HG03460 (cell line): ENCODE measurements around the gene MYO1D.

ENCODE experiments used
- ATAC-seq: cut with Tn5 transposase; IDR thresholded peaks from one replicate; pipeline ENCODE4 v1.9.1; 2021; ENCODE audit not compliant: unreplicated experiment

Gene MYO1D

GRCh38 chr17:32859857-32860525, 16.9 kb downstream of the MYO1D start:
- ATAC-seq: no peak

DNA sequence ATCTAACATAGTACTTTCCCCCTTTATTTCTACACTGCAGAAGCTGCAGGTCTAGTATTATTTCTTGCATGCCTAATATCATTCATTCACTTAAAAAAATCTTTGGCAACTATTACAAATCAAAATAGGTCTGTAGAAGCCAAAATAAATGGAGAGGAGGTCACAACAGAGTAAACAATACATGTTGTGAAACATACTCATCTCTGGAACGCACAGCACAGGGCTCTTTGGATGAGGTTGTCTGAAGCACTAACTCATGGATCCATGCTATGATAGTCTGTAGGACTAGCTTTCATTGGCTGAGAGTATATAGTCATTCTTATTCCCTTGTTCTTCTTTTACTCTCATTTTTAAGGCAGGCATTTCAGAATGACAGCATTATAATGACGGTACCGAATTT, 21.3 kb downstream of the MYO1D start:
- no peak for ATAC-seq

DNA sequence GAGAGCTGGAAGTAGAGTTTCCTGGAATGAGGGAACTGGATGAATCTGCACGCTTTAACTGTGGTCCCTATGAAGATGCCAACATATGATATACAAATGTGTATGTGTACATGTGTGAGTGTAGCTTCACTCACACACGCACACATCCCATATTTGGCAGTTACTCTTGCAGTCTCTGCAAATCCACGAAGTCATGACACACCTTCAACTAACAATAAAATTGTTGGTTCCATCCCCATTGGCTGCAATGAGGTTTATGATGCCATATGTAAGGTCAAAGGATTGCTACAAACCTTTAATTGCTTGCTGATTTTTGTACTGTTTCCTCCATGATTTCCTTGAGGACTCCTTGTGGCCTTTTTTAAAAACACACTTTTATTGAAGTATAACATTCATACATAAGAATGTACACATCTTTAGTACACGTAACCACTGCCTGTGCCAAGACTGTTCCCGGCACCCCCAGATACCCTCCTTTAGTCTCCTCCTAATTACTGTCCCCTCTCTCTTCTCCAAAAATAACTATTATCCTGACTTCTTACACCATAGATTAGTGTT, 22.0 kb downstream of the MYO1D start:
- ATAC-seq: no peak

DNA sequence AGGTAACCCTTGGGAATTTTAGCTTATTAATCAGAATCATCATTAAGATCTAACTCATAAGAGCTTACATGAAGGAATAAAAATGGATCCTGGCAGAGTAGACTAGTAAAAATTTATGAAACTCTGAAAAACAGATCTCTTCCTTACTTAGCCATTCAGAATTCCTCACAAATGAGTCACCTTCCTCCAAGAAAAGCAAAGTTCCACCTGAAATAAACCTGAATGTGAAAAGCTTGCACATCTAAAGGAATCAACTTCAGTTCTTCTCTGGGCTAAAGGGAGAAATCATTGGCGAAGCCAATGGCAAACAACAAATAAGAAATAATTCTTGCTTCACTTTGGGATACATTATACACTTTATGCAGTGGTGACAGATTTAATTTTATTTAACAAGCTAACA, 22.7 kb downstream of the MYO1D start:
- ATAC-seq: no peak

DNA sequence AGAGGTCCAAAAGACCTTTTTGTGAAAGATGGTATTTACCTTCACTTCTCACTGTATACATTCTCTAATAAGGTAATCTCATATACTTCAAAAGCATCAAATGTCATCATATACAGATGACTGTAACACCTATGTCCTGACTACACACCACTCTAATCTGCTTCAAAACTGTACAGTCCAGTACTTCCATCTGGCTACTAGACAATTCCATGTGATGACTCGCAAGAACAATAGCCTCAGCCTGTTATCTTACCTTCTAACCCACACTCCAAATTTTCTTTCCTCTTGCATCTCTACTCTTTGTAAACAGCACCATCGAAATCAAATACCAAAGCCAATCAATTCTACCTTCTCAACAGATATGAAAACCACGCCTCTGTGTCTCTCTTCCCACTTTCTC, 24.1 kb downstream of the MYO1D start:
- ATAC-seq: no peak

GRCh38 chr17:32849879-32850278, 27.0 kb downstream of the MYO1D start:
- no peak for ATAC-seq

DNA sequence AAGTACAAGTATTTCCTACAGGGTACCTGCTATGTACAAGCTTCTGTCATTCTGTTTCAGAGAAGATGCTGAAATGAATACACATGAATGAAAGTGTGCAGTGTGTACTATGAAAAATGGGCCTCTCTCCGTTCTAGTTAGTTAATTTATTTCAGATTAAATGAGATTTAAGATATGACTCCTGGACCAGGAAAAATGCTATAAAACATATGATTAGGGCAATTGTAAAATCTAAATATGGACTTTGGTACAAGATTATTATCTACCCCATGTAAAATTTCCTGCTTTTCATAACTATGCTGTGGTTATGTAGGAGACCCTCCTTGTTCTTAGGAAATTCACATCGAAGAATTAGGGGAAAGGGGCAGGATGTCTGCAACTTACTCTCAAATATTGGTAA, 28.9 kb downstream of the MYO1D start:
- no peak for ATAC-seq

- no peak for ATAC-seq
These were observed 30.8 kb downstream of the MYO1D start for GRCh38 chr17:32846143-32846542.

GRCh38 chr17:32840241-32840640, 36.7 kb downstream of the MYO1D start:
- ATAC-seq: no peak

- ATAC-seq: no peak
These were observed 40.4 kb downstream of the MYO1D start for GRCh38 chr17:32836527-32836926.

DNA sequence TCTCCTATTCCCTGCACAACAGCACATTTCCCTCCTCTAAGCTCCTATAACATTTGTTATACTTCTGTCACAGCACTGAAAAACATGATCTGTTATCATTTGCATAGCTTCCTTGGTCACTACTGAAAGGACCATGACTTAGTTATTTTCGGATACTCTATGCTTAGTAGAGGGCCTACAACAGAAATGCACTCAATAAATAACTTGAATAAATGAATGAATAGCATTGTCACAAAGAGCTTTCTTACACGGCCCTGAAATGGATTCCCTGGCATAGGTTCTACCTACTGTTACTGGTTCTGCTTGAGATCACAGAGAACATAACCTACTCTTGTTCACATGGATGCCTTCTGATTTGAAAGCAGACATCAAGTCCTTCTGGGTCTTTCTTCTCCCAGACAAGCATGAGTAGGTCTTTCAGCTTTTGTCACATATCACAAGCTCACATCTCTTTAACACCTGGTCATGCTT, 41.6 kb downstream of the MYO1D start:
- ATAC-seq: peak; percentile 69

DNA sequence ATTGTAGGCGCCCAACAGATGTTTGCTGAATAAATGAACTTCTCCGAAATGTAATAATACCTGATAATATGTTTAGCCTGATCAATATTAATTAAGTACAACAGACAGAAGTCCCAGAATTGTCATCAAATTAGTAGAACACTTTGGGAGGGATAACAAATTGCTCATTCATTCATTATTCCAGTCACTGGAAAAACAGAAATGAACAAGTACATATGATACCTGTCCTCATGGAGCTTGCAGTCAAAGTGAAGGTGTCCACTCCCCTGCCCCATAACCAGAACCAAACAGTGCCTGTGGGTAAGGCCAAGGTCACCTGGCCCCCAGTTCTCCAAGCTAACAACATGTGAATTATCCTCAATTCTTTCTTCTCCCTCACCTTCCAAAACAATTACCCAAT, 42.8 kb downstream of the MYO1D start:
- ATAC-seq: no peak

DNA sequence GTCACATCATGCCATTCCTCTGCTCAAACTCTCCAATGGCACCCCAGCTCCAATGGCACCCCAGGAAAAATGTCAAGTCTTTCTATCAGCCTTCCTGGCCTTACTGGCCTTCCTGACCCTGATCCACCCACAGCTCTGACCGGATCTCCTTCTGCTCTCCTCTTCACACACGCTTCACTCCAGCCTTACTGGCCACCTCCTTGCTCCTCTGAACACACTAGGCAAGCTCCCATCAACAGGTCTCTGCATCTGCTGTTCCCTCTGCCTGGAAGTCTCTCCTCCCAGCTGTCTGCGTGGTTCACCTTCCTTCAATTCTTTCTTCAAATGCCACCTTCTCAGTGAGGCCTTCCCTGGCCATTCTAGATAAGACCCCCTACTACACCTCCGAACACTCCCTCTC, 43.4 kb downstream of the MYO1D start:
- ATAC-seq: no peak

DNA sequence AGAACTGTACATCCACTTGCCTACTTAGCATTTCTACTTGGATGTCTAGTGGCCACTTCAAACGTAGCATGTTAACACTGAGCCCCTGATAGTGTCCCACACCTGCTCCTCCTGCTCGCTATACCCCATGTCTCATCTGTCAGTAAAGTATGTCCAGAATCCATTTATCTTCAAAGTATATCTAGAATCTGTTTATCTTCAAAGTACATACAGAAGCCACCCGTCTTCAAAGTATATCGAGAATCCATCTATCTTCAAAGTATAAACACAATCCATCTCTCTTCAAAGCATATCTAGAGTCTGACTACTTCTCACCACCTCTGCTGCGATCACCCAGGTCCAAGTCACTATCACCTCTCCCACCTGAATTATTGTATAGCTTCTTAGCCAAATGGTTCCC, 43.8 kb downstream of the MYO1D start:
- no peak for ATAC-seq

DNA sequence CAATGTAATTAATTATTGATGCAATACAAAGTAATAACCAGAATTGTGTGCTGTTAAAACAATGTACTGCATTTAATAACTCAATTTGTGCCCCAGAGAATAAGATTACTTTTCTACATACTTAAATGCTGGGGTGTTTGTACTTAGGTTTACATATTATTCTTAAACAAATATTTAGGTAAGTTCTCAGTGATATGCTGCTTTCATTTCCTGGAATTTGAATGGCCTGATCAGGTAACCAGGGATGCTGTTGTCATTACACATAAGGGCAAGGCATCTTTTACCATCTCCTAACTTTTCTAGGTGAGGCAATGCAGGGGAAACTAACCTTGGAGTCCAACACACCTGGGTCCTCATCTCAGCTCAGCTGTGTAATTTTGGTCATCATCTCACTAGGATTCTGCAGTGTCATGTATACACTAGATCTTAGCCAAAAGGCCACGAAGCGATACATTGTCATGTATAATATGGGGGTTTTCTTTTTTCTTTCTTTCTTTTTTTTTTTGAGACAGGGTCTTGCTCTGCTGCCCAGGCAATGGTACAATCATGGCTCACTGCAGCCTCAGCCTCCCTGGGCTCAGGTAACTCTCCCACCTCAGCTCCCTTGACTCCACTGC, 45.2 kb downstream of the MYO1D start:
- no peak for ATAC-seq

- no peak for ATAC-seq
These were observed 45.7 kb downstream of the MYO1D start for GRCh38 chr17:32831223-32831622.

DNA sequence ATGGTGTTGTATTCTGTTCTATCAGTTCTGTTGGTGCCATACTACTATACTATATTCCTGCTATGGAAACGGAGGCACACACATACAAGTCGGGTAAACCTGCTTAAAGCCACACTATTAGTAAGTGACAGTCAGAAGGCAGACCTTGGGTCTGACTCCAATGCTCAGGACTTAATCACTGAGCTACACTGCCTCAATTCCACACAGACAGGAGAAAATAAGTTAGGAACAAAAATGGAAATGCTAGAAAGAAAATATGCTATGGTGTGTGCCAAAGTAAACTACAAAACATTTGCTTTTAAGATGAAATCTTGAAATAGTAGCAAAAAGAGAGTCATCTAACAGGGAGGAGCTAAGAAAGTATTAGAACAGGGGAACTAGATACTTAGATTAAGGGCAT, 48.1 kb downstream of the MYO1D start:
- no peak for ATAC-seq

DNA sequence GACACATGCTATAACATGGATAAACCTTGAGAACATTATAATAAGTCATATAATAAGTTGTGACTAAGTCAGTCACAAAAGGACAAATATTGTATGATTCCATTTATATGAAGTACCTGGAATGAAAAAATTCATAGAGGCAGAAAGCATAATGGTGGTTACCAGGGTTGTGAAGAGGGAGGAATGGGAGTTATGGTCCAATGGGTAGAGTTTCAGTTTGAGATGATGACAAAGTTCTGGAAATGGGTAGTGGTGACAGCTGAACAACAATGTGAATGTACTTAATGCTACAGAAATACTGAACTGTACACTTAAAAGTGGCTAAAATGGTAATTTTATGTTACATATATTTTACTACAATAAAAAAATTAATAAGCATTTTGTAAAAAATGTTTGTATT, 49.7 kb downstream of the MYO1D start:
- no peak for ATAC-seq

DNA sequence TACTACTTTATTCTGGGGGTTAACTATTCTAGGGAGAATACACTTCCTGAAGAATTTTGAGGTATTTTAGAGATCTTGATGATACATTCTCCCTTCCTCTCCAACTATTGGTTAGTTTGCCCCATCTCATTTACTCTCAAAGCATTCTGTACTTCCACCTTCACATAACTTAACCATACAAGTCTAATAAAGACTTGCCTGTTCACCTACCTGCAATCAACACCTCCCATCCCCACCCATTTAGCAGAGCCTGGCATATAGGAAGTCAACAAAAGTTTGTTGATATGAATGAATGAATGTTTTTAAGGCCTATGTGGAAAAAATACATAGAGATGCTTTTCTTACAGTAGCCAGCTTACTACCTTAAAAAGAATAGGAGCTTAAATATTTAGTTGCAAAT, 50.8 kb downstream of the MYO1D start:
- no peak for ATAC-seq

DNA sequence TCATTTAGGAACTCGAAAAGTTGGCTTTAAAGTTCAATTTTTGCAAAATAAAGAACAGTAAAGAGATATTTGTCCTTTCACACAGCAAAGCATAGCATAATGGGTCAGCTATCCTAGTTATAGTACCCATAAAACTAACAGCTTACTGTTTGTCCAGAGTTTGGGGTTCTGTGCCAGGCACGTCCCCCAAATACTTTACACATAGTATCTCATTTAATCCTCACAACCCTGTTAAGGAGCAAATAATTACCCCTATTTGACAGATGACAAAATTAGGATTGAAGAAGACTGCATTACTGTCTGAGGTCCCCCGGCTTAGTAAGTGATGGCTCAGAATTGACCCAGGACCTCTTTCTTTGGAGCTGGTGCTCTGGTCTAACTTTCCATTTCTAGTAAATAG, 52.6 kb downstream of the MYO1D start:
- no peak for ATAC-seq

DNA sequence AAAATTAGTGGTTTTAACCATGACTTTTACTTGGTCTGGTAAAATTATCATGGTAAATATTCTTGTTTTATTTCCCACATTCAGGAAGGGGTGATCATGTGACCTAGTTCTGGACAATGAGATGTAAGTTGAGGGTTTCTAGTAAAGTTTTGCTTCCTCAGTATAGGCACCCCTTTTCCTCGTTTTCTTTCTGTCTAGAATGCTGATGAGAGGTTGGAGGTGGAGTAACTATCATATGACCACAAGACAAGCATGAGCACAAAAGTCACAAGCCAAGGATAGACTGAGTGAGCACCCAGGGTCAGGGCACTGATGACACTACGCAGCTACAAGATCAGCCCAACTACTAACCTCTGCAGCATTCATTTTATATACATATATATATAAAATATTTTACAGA, 53.9 kb downstream of the MYO1D start:
- ATAC-seq: no peak
